Measurements from ENCODE around the gene AASS.

- TF ChIP-seq CTCF (IDR thresholded peaks at IDR 0.05) (no peak), EZH2 (IDR thresholded peaks at IDR 0.05) (no peak)
These were observed 105.9 kb downstream of the AASS start for GRCh38 chr7:122038134-122038533.
